ACC112 (cell line): Measurements from ENCODE around the gene C2CD3.

Experiments
- H2AFZ ChIP-seq: fragments of 200-600 bp; sonication (generic); one replicate; pipeline ENCODE4 v1.6.0; 2017; ENCODE audit warnings: antibody characterized with exemption, low read length; ENCODE audit not compliant: unreplicated experiment
- H3K27ac ChIP-seq: fragments of 200-600 bp; sonication (generic); 2 replicates; pipeline ENCODE4 v1.5.1; 2014; ENCODE audit warnings: low read depth, mild to moderate bottlenecking, antibody characterized with exemption, low read length, moderate library complexity
- H3K27me3 ChIP-seq: fragments of 200-600 bp; sonication (generic); 2 replicates; pipeline ENCODE4 v1.6.1; 2014; ENCODE audit warnings: mild to moderate bottlenecking, antibody characterized with exemption, low read length, moderate library complexity, mixed read lengths; ENCODE audit not compliant: insufficient read depth
- H3K36me3 ChIP-seq: fragments of 200-600 bp; sonication (generic); 2 replicates; pipeline ENCODE4 v1.6.1; 2016; ENCODE audit warnings: mild to moderate bottlenecking, antibody characterized with exemption, low read length, moderate library complexity, mixed read lengths; ENCODE audit not compliant: insufficient read depth
- H3K4me1 ChIP-seq: fragments of 200-600 bp; sonication (generic); one replicate; pipeline ENCODE4 v1.6.1; 2016; ENCODE audit warnings: low read length, mixed read lengths; ENCODE audit not compliant: insufficient read depth, unreplicated experiment, control insufficient read depth
- H3K4me3 ChIP-seq: fragments of 200-600 bp; sonication (generic); 2 replicates; pipeline ENCODE4 v1.5.1; 2014; ENCODE audit warnings: mild to moderate bottlenecking, low read depth, low read length
- H3K79me2 ChIP-seq: fragments of 200-600 bp; sonication (generic); one replicate; pipeline ENCODE4 v1.6.0; 2016; ENCODE audit warnings: low read length; ENCODE audit not compliant: control insufficient read depth, unreplicated experiment, insufficient read depth

The C2CD3 gene

DNA sequence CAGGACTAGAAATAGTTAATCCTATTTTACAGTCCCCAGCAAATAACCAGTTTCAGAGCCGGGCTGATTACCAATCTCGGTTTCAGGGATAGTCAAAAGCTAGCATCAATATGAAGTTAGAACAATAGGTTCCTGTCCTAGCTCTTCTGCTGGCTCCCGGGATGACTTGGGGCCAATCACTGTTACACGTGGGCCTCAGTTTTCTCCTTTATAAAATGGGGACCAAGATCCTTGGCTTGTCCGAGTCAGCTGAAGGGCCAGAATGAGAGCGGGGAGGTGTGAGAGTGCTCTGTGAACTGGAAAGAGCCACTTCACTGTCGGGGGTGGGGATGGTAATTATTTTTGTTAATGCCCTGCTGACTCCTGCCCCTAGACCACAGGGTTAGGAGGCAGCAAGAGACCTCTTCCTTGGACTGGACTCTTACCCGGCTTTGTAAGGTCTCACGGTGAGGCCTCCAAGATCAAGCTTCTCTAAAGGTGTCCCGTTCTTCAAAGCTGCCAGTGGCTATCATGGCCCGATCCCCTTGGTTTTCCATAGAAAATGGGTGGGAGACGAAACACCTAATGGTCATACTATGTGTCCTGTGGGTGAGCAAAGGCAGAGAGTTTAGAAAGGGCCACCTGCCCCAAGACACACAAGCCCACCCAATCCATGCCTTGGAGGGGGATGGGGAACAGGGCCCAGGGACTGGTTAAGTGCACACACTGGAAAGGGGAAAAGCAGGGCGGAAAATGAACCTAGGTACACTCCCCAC is 189.6 kb downstream of the C2CD3 start:
- Histone ChIP-seq H3K4me3 (no peak overlapping the region; the same call in 1 of the 2 replicates), H3K4me1 (no peaks in the 10 kb centered on the region), H3K79me2 (no peaks in the 10 kb centered on the region), H3K27ac (no peak overlapping the region), H2AFZ (no peak overlapping the region), H3K36me3 (no peaks in the 10 kb centered on the region), H3K27me3 (no peaks in the 10 kb centered on the region)

DNA sequence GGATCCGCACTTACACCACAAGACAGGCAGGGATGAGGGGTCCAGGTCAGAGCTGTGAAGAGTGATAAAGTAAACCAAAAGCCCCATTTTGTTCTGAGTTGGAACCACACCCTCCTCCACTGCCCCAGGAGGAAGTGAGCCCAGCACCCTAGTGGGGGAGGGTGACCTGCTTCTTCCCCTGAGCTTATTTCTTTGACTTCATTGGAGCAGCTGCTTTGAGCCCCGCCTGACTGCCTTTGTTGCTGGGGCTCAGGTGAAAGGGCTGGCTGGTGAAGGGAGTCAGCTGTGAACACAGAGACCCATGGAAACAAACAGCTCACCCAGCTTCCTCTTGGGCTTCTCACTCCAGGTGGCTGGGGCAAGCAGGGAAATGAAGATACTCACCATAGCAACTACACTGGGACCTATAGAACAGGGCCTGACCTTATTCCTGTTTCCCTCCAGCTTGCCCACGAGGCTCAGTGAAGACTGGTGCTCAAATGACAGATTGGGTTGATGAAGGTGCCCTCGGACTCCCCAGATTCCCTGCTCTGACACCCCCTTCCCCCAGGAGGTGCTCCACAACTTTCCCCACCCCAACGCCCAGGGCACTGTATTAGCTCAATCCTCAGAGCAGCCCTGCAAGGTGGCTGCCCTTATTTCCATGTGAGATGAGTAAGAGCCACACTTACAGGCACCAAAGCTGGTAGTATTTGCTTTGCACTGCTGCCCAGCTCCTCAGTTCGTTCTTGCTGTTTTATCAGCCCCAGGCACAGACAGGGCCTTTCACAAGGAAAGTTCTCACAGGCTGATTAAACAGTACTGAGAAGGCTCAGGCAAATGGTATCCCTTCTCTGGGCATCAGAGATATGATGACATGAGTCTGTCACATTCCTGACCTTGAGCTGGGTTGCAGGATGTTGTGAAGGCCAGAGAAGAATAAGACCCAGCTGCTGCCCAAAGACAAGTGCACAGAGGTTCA is 190.5 kb downstream of the C2CD3 start:
- Histone ChIP-seq H3K4me3 (no peak overlapping the region), H3K4me1 (no peaks in the 10 kb centered on the region), H2AFZ (no peak overlapping the region), H3K27ac (no peak overlapping the region), H3K27me3 (no peaks in the 10 kb centered on the region), H3K79me2 (no peaks in the 10 kb centered on the region), H3K36me3 (no peaks in the 10 kb centered on the region)

DNA sequence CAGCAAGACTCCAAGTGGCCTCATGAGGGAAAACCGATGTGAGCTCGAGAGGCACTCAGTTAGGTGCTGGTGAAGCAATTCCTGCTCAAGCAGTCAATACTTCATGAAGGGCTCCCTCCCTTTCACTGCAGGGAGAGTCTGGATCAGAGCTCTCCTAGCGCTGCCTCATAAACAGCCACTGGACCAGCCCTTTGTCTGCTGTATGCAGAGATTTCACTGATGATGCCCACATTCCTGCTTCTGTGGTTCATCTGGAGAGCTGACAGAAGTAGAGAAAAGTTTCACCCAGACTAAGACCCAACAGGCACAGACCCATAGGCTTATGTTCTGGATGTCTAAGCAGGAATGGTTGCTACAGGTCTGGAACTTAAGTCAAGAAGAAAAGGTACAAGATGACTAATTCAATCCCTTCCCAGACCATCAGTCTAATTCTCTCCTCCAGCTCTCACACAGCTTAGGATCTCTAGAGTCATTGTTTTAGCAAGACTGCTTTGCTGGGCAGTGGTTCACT is 192.2 kb downstream of the C2CD3 start:
- Histone ChIP-seq H3K27me3 (no peaks in the 10 kb centered on the region), H3K4me1 (peaks cover 3% of the 10 kb centered on the region), H3K36me3 (no peaks in the 10 kb centered on the region), H2AFZ (no peak overlapping the region), H3K79me2 (no peaks in the 10 kb centered on the region), H3K4me3 (no peak overlapping the region), H3K27ac (no peak overlapping the region)

DNA sequence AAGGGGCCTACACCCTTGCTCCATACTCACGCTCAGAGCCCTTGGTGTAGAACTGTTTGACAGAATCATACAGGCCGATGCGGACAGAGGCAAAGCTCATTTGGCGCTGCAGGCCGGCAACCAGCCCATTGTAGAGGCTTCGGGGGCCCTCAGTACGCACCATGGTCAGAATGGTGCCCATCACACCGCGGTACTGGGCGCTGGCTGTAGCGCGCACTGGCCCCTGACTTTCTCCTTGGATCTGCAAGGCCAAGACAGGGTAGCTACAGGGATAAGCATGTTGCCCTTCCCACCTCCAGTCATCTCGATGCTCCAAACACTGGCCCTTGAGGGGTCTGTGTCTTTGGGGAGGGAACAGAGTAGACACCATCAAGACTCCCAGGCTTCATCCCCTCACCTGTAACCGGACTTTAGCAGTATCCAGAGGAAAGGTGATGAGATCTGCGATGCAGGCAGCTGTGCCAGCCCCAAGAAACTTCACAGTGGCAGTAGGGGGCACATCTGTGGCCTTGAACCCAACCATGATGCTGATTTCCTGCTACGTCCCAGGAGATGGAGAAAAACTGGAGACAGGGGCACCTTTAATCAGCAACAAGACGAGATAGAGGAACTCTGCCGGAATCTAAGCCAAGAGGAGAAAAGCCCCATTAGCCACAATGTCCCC is 192.8 kb downstream of the C2CD3 start:
- Histone ChIP-seq H3K27me3 (no peaks in the 10 kb centered on the region), H3K79me2 (no peaks in the 10 kb centered on the region), H3K4me1 (peaks cover 3% of the 10 kb centered on the region), H3K36me3 (no peaks in the 10 kb centered on the region), H2AFZ (no peak overlapping the region), H3K4me3 (no peak overlapping the region), H3K27ac (no peak overlapping the region)

DNA sequence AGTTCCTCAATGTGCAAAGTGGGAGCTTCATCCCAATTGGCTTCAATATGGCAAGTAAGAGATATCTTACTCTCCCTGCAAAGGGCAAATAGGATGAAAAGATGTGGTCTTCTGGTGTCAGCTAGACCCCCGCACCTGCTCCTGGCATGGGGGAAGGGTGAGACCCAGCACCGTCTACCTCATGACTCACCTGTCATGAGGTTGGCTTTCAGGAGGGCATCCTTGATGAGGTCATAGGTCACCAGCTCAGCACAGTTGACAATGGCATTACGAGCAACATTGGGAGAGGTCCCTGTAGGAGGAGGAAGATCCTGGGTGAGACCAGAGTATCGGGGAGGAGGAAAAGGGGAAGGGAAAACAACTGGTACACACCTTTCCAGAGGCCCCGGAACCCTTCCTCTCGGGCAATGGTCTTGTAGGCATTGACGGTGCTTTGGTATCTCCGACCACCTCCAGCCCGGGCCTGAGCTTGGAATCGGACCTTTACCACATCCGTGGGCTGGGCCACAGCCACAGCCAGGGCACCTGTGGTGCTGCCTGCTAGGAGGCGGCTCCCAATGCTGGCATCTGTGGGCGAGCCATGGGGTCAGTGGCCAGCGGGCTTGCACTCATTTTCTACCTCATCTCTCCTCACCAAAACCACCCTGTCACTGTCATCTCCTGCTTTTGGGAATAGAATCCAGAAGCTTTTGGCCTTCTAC is 194.2 kb downstream of the C2CD3 start:
- Histone ChIP-seq H3K27ac (no peak overlapping the region), H3K36me3 (no peaks in the 10 kb centered on the region), H3K4me3 (no peak overlapping the region), H3K79me2 (no peaks in the 10 kb centered on the region), H2AFZ (no peak overlapping the region), H3K27me3 (no peaks in the 10 kb centered on the region), H3K4me1 (peaks cover 3% of the 10 kb centered on the region)

DNA sequence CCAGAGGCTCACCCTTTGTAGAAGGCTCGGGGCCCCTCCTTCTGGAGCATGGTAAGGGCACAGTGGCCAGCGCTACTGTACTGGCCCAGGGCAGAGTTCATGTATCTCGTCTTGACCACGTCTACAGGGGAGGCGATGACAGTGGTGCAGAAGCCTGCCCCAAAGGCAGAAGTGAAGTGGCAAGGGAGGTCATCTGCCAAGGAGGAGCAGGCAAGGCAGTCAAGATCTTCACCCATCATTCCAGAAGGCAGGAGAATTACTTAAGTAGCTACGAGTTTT is 195.4 kb downstream of the C2CD3 start:
- H3K4me1 ChIP-seq: peaks cover 3% of the 10 kb centered on the region
- no peaks in the 10 kb centered on the region for H3K36me3 ChIP-seq

DNA sequence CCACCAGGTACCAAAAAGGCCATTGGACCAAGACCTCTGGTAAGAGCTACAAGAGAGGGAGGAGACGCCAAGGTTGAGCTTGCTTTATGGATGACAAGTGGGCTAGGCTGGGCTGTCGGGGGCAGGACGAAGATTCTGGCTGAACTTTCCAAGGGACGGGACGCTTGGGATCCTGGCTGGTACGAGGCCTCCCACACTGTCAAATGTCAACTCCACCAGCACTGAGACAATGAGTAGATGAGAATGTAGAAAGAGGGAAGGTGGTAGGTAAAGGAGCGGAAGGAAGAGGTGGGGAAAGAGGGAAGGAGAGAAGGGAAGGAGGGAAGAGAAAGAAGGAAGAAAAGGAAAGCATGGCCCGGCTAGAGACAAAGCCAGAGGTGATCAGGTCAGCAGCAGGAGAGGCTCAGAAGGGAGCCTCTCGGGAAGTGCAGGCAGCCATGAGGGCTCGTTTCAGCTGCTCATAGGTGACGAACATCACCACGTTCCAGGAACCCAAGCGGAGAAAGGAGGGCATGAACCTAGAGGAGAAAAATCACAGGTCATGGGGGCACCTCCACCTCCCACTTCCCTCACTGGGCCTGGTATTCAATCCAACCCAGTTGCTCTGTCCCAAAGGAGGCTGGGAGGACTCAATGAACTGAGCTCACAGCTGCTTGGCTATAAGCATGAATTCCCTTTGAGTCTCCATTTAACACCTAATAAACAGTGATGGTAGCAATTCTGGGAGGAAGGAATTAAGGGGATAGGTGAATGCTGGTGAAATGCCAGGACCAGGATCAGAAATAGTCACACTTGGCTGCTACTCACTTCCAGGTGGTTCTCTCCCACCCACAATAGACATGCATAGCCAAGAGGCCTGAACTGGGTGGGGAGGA is 196.0 kb downstream of the C2CD3 start:
- Histone ChIP-seq H3K4me3 (no peak overlapping the region), H2AFZ (no peak overlapping the region), H3K36me3 (no peaks in the 10 kb centered on the region), H3K27ac (no peak overlapping the region), H3K27me3 (no peaks in the 10 kb centered on the region), H3K4me1 (peaks cover 3% of the 10 kb centered on the region), H3K79me2 (no peaks in the 10 kb centered on the region)

More for the DNA sequence above, 195.4 kb downstream of the C2CD3 start:
- Histone ChIP-seq H3K4me3 (no peak overlapping the region), H3K27me3 (no peaks in the 10 kb centered on the region), H3K79me2 (no peaks in the 10 kb centered on the region), H3K27ac (no peak overlapping the region), H2AFZ (no peak overlapping the region)

DNA sequence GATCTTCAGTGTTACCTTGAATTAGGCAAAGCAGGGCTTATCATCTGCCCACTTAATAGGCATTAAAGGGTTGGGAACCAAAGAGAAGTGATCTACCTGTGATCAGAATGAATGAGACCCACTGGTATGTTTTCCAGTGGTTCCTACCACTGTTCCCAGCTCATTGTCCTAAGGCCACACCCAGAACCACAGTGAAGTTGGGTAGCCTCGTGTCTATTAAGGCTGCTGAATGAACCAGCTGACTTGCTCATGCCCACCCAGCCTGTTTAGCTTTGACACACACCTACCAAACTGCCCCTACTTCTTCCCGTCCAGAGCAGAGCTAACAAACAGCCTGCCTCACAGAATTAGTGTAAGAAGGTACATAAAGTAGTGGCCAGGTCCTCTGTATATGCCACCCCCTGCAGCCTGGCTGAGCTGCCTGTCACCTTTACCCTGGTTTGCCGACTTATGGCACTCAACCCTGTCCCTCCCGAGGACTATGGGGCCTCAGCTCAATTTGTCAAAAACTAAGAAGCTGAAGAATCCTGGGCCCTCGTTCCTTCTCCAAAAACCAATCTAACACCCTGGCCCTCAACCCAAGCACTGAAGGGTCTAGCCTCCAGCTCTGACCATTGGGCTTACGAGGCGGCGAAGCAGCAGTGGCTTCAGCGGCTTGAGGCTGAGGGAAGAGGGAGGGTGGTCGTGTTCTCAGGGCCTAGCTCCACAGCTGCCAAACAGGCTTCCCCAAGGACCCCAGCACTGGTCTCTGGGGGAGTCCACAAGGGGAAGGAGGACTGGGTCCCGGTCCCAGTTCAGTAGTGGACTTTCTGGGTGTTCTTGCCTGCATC is 198.0 kb downstream of the C2CD3 start:
- H3K27me3 ChIP-seq: no peaks in the 10 kb centered on the region
- no peak overlapping the region for H2AFZ ChIP-seq
- peaks cover 3% of the 10 kb centered on the region for H3K4me1 ChIP-seq
- H3K79me2 ChIP-seq: no peaks in the 10 kb centered on the region
- H3K36me3 ChIP-seq: no peaks in the 10 kb centered on the region
- no peak overlapping the region for H3K4me3 ChIP-seq
- H3K27ac ChIP-seq: no peak overlapping the region

DNA sequence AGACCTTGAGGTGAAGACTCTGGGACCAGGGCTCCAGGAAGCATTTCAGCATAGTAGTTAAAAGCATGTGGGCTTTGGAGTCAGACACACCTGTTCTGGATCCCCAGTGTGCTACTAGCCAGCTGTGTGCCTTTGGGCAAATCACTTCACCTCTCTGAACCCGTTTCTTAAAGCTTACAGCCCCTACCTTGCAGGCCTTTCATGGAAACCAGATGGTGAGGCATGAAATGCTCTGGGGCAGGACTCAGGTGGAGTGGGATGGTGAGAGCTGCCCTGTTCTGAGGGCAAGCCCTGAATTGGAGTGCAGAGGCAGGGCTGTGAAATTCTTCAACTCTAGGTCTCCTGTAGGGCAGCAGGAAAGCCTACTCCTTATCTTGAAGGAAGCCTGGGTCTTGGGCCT is 198.6 kb downstream of the C2CD3 start:
- Histone ChIP-seq H3K27me3 (no peaks in the 10 kb centered on the region), H3K79me2 (no peaks in the 10 kb centered on the region), H3K4me1 (peaks cover 3% of the 10 kb centered on the region), H3K4me3 (no peak overlapping the region), H3K27ac (no peak overlapping the region), H2AFZ (no peak overlapping the region), H3K36me3 (no peaks in the 10 kb centered on the region)
